Type B pancreatic cell (in vitro differentiated cells): ENCODE measurements around the gene EPB41L2. TPM values are rescaled to one million over a fixed set of nuclear protein-coding genes. Genes with fewer than 3 reads are reported as not detected.
A peak's percentile ranks its signal among the peaks of the same experiment; 100 is the strongest.

Experiments used
- DNase-seq: peaks from one replicate; pipeline ENCODE4 v3.0.0; 2021; ENCODE audit warnings: mixed read lengths; ENCODE audit not compliant: unreplicated experiment; ENCODE audit errors: extremely low spot score
- H3K27ac Mint-ChIP-seq: 2 replicates; pipeline ENCODE4 v1.8.0; 2021; ENCODE audit warnings: mild to moderate bottlenecking, mixed read lengths
- H3K27me3 Mint-ChIP-seq: 2 replicates; pipeline ENCODE4 v1.8.0; 2021; ENCODE audit warnings: mixed read lengths
- H3K36me3 Mint-ChIP-seq: 2 replicates; pipeline ENCODE4 v1.8.0; 2021; ENCODE audit warnings: mixed read lengths
- H3K4me1 Mint-ChIP-seq: one replicate; pipeline ENCODE4 v1.8.0; 2021; ENCODE audit warnings: mixed read lengths; ENCODE audit not compliant: unreplicated experiment
- H3K4me3 Mint-ChIP-seq: 2 replicates; pipeline ENCODE4 v1.8.0; 2021; ENCODE audit warnings: mild to moderate bottlenecking, mixed read lengths
- H3K9me3 Mint-ChIP-seq: 2 replicates; pipeline ENCODE4 v1.8.0; 2021; ENCODE audit warnings: mixed read lengths
- total RNA-seq: library from RNA; stranded (reverse); gene quantifications from 2 replicates; pipeline ENCODE4 v1.2.1, GENCODE V29; 2021; ENCODE audit warnings: low replicate concordance
- TF ChIP-seq, protein P1 (sequence below): fragments of 200-600 bp; sonication (generic); conservative IDR thresholded peaks from 2 replicates; pipeline ENCODE4 v1.5.0; 2021; ENCODE audit warnings: antibody characterized with exemption, mild to moderate bottlenecking

Gene EPB41L2
- total RNA-seq, 1 donor from 2014 or later: 74.8 TPM

GRCh38 chr6:131067521-131067920 lies 4.5 kb upstream of the EPB41L2 start:
- H3K36me3 Mint-ChIP-seq: no peaks in the 10 kb centered on the region
- no peak overlapping the region for H3K27ac Mint-ChIP-seq
- no peak for DNase-seq
- TF ChIP-seq, protein P1, sequence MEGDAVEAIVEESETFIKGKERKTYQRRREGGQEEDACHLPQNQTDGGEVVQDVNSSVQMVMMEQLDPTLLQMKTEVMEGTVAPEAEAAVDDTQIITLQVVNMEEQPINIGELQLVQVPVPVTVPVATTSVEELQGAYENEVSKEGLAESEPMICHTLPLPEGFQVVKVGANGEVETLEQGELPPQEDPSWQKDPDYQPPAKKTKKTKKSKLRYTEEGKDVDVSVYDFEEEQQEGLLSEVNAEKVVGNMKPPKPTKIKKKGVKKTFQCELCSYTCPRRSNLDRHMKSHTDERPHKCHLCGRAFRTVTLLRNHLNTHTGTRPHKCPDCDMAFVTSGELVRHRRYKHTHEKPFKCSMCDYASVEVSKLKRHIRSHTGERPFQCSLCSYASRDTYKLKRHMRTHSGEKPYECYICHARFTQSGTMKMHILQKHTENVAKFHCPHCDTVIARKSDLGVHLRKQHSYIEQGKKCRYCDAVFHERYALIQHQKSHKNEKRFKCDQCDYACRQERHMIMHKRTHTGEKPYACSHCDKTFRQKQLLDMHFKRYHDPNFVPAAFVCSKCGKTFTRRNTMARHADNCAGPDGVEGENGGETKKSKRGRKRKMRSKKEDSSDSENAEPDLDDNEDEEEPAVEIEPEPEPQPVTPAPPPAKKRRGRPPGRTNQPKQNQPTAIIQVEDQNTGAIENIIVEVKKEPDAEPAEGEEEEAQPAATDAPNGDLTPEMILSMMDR: no peak
- peaks cover 15% of the 10 kb centered on the region for H3K4me1 Mint-ChIP-seq
- H3K27me3 Mint-ChIP-seq: no peaks in the 10 kb centered on the region
- no peak overlapping the region for H3K4me3 Mint-ChIP-seq
- H3K9me3 Mint-ChIP-seq: peaks cover 4% of the 10 kb centered on the region

DNA sequence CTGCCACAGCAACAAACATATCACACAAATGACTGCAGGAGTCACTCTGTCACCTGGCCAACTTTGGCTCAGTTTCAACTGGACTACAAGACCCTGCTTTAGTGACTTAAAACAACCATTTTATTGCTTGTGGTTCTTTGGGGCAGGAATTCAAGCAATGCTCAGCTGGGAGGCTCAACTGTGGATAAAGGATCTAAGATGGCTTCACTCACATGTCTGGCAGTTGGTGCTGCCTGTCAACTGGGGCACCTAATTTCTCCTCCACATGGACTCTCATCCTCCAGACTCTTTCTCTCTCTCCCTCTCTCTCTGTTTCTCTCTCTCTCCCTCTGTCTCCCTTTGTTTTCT lies 2.8 kb upstream of the EPB41L2 start:
- H3K27ac Mint-ChIP-seq: no peak overlapping the region
- no peak overlapping the region for H3K4me3 Mint-ChIP-seq
- peaks cover 11% of the 10 kb centered on the region for H3K27me3 Mint-ChIP-seq
- H3K36me3 Mint-ChIP-seq: no peaks in the 10 kb centered on the region
- DNase-seq: no peak
- H3K9me3 Mint-ChIP-seq: peaks cover 4% of the 10 kb centered on the region
- TF ChIP-seq, protein P1: no peak
- peaks cover 26% of the 10 kb centered on the region for H3K4me1 Mint-ChIP-seq

DNA sequence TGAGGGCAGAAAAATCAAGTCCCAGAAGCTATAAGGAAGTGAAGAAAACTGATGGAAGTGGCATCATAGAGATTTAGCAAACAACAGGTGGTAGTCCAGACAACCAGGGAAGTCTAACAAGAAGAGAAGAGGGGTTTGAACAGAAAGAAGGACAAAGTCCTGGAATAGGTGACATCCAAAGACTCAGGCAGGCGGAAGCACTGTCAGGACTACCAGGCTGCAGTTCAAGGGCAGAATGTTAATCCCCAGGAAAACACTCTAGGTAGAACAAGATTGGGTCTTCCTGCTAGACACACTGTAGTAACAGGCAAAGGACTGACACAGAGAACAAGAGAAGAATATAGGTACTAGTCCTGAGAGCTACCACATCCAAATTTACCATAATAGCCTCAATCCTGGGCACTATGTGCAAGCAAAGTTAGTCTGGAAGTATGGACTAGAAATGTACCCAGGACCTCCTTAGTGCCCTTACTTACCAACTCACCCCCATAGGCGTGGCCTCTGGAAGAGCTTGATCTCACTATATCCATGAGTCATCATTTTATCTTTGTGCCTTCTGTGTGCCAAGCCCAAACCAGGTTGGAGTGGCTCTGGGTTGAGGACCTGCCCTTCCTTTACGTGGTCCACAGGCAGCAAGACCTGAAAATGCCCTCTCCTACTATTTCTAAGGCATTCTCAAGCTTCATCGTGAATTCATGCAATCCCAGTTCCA lies 2.2 kb upstream of the EPB41L2 start:
- peaks cover 32% of the 10 kb centered on the region for H3K4me1 Mint-ChIP-seq
- peaks cover 4% of the 10 kb centered on the region for H3K9me3 Mint-ChIP-seq
- no peak for DNase-seq
- TF ChIP-seq, protein P1: no peak
- no peak overlapping the region for H3K4me3 Mint-ChIP-seq
- no peak overlapping the region for H3K27ac Mint-ChIP-seq
- peaks cover 16% of the 10 kb centered on the region for H3K27me3 Mint-ChIP-seq
- no peaks in the 10 kb centered on the region for H3K36me3 Mint-ChIP-seq

GRCh38 chr6:131063764-131064272 lies 773 bp upstream of the EPB41L2 start:
- Mint-ChIP-seq H3K4me1 (peaks cover 32% of the 10 kb centered on the region), H3K27me3 (peaks cover 17% of the 10 kb centered on the region), H3K9me3 (peaks cover 4% of the 10 kb centered on the region), H3K4me3 (peak overlapping the region; percentile 72), H3K27ac (peak overlapping the region; percentile 40), H3K36me3 (no peaks in the 10 kb centered on the region)
- no peak for DNase-seq
- TF ChIP-seq, protein P1: no peak

- Mint-ChIP-seq H3K27ac (peak overlapping the region; percentile 17), H3K27me3 (peaks cover 17% of the 10 kb centered on the region), H3K4me3 (peak overlapping the region; percentile 87), H3K36me3 (no peaks in the 10 kb centered on the region), H3K9me3 (no peaks in the 10 kb centered on the region), H3K4me1 (peaks cover 30% of the 10 kb centered on the region)
- no peak for DNase-seq
- TF ChIP-seq, protein P1: no peak
These were observed 611 bp downstream of the EPB41L2 start for GRCh38 chr6:131062241-131063027.
